Small intestine (tissue), 7 donors: ENCODE results near the gene TUBA3E. TPM values are rescaled to one million over a fixed set of nuclear protein-coding genes. Genes with fewer than 3 reads are reported as not detected.
"Not testable (repeated sequence)": the region's sequence is repeated elsewhere in the genome, so short reads cannot be mapped to it uniquely, and the experiment has no call there.

Experiments used
- DNase-seq, 2 donors: peaks; one replicate each; pipeline versions ENCODE4 v3.0.0 to v3.0.0-alpha.2; 2013
- FAIRE-seq: peaks from 2 replicates; lab custom pipeline; 2012; peaks lifted over from hg19 to GRCh38; lab: Jason Lieb, UNC
- H3K27ac ChIP-seq, 3 donors: one replicate each; pipeline ENCODE4 v1.5.1; 2013; ENCODE audit warnings: low read length in 2 of 3, mild to moderate bottlenecking in 2 of 3, control low read depth in 1 of 3, inconsistent platforms in 1 of 3, low read depth in 1 of 3, moderate library complexity in 1 of 3
- H3K27me3 ChIP-seq, 3 donors: one replicate each; pipeline ENCODE4 v1.6.1; 2013; ENCODE audit warnings: low read length in 3 of 3, inconsistent platforms in 1 of 3; ENCODE audit not compliant: control insufficient read depth in 3 of 3, insufficient read depth in 3 of 3
- H3K36me3 ChIP-seq, 3 donors: one replicate each; pipeline ENCODE4 v1.6.1; 2013; ENCODE audit warnings: low read length in 3 of 3, inconsistent platforms in 1 of 3, low read depth in 1 of 3, mild to moderate bottlenecking in 1 of 3, moderate library complexity in 1 of 3; ENCODE audit not compliant: control insufficient read depth in 3 of 3, insufficient read depth in 2 of 3
- H3K4me1 ChIP-seq, 3 donors: one replicate each; pipeline ENCODE4 v1.6.1; 2013; ENCODE audit warnings: low read length in 2 of 3, inconsistent platforms in 1 of 3, low read depth in 1 of 3, mild to moderate bottlenecking in 1 of 3, moderate library complexity in 1 of 3; ENCODE audit not compliant: control insufficient read depth in 3 of 3, insufficient read depth in 2 of 3
- H3K4me3 ChIP-seq, 3 donors: one replicate each; pipeline ENCODE4 v1.5.1; 2013; ENCODE audit warnings: low read length in 3 of 3, control low read depth in 1 of 3, inconsistent platforms in 1 of 3, low read depth in 1 of 3, mild to moderate bottlenecking in 1 of 3, moderate library complexity in 1 of 3
- H3K9me3 ChIP-seq, 2 donors: one replicate each; pipeline ENCODE4 v1.6.1; 2013; ENCODE audit warnings: low read depth in 1 of 2, low read length in 1 of 2; ENCODE audit not compliant: control insufficient read depth in 2 of 2, insufficient read depth in 1 of 2
- WGBS, 3 donors: extraction: QIAGEN DNeasy Blood & Tissue Kit; methylation state at CpG; one replicate each; pipeline ENCODE4 v1.1.7; 2013; 5-methylcytosine and 5-hydroxymethylcytosine counted together
- polyA plus RNA-seq, 4 donors: library from polyadenylated mRNA; stranded (reverse) in 3 of 4; unstranded in 1 of 4; fragments of 200-250 nt in 3 of 4; fragments of 120-200 nt in 1 of 4; gene quantifications; one replicate each; pipeline versions ENCODE4 v1.2.1 to v1.2.3, GENCODE V29; 2013
- donor health status: healthy with polysubstance abuse.
- donor health status: control.
- donor health status: control.
- donor health status: Bipolar disorder and iron deficiency.
- donor health status: healthy.

The TUBA3E gene
- polyA plus RNA-seq, 4 donors = 0.12 to 2.4 TPM; not detected in 2

DNA sequence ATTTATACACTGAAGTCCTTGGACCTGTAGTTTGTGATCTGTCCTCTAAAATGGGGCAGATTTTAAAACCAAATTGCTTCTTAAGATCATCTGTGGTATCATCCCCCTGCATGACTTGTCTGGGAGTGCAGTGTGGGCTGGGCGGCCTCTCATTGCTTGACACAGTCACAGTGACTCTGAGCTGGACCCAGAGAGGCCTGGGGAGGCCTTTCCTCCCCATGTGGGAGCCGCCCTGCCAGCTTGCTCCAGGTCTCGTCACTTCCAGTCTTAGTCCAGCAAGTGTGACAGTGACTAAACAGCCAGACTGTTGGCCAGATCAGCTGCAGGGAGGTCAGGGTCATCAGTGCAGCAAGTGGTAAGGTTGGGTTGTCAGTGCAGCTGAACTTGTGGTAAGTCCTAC is 4.9 kb upstream of the TUBA3E start:
- not testable (repeated sequence) for H3K27me3 ChIP-seq, DNase-seq, H3K27ac ChIP-seq, H3K9me3 ChIP-seq, H3K36me3 ChIP-seq, FAIRE-seq, H3K4me3 ChIP-seq, H3K4me1 ChIP-seq
- WGBS, 3 donors = 75 to 86% (median 80%) methylated on average over 3 of the region's 3 CpGs

DNA sequence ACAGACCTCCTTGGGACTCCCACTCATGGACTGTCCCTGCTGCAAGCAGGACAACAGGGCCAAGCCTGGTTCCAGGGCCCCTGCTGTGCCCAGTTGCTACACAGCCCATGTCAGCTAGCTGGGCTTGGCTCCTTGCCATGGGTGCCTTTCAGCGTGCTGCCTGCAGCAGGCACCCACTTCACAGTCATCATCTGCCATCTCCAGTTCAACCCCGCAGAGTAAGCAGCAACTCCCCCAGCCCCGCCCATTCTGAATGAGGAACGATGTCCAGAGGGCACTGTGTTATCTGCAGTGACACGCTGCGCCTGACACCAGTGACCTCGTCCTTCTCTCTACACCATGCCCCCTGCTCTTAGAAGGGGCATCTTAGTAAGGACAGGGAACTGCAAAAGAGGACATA is 4.3 kb upstream of the TUBA3E start:
- not testable (repeated sequence) for H3K27me3 ChIP-seq, H3K4me3 ChIP-seq, H3K27ac ChIP-seq, H3K4me1 ChIP-seq, FAIRE-seq, H3K9me3 ChIP-seq, H3K36me3 ChIP-seq
- 13 to 39% (median 32%) methylated on average over 3 to 5 of the region's 7 CpGs for WGBS, 3 donors
- peak; percentile 23 to 56 for DNase-seq

DNA sequence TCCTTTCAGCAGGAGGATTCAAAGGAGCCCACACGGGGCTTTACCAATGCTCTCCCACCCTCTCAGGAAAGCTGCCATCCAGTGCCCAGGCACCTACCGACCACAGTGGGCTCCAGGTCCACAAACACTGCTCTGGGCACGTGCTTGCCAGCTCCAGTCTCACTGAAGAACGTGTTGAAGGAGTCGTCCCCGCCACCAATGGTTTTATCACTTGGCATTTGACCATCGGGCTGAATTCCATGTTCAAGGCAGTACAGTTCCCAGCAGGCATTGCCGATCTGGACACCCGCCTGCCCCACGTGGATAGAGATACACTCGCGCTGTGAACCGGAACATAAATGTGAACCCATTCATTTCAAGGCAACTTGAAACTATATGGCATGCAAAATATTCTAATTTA is 2.2 kb downstream of the TUBA3E start:
- WGBS, 3 donors = 82 to 92% (median 87%) methylated on average over 7 to 12 of the region's 13 CpGs
- H3K9me3 ChIP-seq = not testable (repeated sequence)

DNA sequence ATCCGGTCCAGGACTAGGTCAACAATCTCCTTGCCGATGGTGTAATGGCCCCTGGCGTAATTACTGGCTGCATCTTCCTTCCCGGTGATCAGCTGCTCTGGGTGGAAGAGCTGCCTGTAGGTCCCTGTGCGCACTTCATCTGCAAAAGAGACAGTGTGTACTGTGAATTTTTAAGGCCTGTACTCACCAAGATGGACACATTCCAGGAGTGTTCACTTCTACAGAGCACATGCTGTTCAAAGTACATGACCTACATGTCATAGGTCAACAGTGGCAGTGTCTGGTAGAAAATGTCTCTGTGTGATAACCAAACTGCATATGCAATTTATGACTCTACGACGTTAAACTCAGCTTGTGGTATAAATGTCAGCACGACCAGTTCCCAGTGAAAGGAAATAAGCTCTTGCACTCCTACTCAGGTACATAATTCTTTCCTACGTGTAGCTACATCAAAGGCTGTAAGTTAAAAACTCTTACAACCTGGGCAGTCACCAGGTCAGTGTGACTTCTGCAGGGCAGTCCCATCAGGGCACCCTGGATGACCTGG is 3.1 kb downstream of the TUBA3E start:
- not testable (repeated sequence) for H3K9me3 ChIP-seq, H3K27me3 ChIP-seq, DNase-seq, H3K36me3 ChIP-seq, FAIRE-seq, H3K4me3 ChIP-seq, H3K4me1 ChIP-seq, H3K27ac ChIP-seq
- 76 to 79% (median 79%) methylated on average over 8 to 9 of the region's 9 CpGs for WGBS, 3 donors

More for the DNA sequence above, 2.2 kb downstream of the TUBA3E start:
- not testable (repeated sequence) for H3K4me3 ChIP-seq, H3K27me3 ChIP-seq, H3K4me1 ChIP-seq, H3K36me3 ChIP-seq, DNase-seq, FAIRE-seq, H3K27ac ChIP-seq

DNA sequence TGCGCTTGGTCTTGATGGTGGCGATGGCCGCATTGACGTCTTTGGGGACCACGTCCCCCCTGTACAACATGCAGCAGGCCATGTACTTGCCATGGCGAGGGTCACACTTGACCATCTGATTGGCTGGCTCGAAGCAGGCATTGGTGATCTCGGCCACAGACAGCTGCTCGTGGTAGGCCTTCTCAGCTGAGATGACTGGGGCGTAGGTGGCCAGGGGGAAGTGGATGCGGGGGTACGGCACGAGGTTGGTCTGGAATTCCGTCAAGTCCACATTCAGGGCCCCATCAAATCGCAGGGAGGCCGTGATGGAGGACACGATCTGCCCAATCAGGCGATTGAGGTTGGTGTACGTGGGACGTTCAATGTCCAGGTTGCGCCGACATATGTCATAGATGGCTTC is 4.4 kb downstream of the TUBA3E start:
- not testable (repeated sequence) for H3K4me3 ChIP-seq, H3K27ac ChIP-seq, FAIRE-seq, H3K4me1 ChIP-seq, DNase-seq, H3K9me3 ChIP-seq, H3K27me3 ChIP-seq
- 85 to 93% (median 88%) methylated on average over 17 to 22 of the region's 22 CpGs for WGBS, 3 donors
- H3K36me3 ChIP-seq = peaks cover 0 to 13% (median 0%) of the 10 kb centered on the region in 3 donors

DNA sequence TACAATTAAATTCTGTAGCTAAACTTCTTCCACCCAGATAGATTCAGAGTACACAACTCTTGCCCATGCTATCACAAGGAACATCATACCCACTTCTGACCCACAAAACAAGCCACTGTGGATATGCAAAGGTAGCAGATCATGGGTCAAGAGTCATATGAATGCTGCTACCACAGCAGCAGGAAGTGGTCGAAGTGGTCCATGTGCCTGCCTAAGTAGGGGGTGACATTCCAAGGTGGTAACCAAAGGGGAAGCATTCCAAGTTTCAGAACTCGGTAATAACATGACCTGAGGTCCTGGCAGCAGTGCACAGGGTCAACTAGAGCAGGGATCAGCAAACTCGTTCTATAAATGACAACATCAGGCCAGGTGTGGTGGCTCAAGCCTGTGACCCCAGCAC is 5.8 kb downstream of the TUBA3E start:
- 79 to 92% (median 82%) methylated on average over 3 of the region's 3 CpGs for WGBS, 3 donors
- not testable (repeated sequence) for H3K4me1 ChIP-seq, H3K4me3 ChIP-seq, DNase-seq, H3K27me3 ChIP-seq, H3K27ac ChIP-seq, H3K9me3 ChIP-seq, FAIRE-seq
- peaks cover 0 to 20% (median 0%) of the 10 kb centered on the region in 3 donors for H3K36me3 ChIP-seq

DNA sequence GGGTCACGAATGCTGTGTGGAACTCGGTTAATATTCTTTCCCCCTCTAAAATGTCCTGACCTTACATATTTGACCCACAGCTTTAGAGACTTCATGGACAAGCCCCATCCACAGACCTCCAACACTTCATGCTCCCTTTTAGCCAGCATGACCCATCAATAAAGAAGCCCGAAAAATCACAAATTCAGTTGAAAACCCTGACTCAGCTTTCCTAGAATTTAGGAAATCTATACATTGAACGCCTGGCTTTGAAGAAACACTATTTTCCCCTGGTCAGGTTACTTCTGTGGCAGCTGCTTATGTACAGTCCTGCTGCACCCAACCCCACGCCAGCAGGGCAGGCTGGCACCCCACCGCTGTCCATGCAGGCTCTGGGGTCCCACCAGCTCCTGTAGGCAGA is 6.9 kb downstream of the TUBA3E start:
- peaks cover 0 to 23% (median 0%) of the 10 kb centered on the region in 3 donors for H3K36me3 ChIP-seq
- FAIRE-seq, H3K4me1 ChIP-seq, H3K9me3 ChIP-seq, DNase-seq, H3K27ac ChIP-seq, H3K4me3 ChIP-seq, H3K27me3 ChIP-seq: not testable (repeated sequence)
- 91 to 95% (median 93%) methylated on average over 6 of the region's 6 CpGs for WGBS, 3 donors

DNA sequence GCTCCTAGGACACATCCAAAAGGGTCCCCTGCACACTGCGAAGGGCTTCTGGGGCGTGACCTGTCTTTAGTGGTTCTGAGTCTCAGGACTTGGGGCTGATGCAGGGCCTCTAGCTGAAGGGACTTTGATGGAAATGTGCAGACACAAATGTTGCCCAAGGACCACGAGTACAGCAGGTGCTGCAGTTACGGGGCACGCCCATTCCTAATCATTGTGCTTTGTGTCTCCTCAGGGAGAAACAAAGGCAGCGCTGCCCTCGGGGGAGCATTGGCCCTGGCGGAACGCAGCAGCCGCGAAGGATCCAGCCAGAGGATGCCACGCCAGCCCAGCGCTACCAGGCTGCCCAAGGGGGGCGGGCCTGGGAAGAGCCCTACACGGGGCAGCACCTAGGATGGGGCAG is 8.0 kb downstream of the TUBA3E start:
- DNase-seq = no peak
- Histone ChIP-seq H3K4me1 (no peaks in the 10 kb centered on the region), H3K27ac (no peak overlapping the region), H3K36me3 (peaks cover 0 to 29% (median 0%) of the 10 kb centered on the region in 3 donors), H3K9me3 (no peaks in the 10 kb centered on the region), H3K27me3 (no peaks in the 10 kb centered on the region), H3K4me3 (no peak overlapping the region)
- FAIRE-seq = no peak
- WGBS, 3 donors = 76 to 91% (median 86%) methylated on average over 15 of the region's 15 CpGs

DNA sequence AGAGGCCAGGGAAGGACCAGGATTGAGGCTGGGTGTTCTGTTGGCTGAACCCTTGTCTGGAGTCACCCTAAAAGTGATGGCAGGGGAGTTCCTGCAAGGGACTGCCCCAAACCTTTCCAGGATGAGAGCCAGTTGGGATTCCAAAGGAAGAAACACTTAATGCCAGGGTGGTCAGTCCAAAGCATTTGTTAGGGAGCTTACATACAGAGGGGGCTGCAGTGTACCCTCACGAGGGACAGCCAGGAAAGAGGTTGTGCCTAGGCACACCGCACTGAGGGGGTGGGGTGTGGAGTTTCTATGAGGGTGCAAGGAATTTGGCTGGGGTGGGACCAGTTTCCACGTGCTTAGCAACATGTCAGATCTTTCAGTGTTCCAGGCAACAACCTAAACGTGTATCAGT is 9.3 kb downstream of the TUBA3E start:
- not testable (repeated sequence) for H3K4me1 ChIP-seq, DNase-seq, H3K27ac ChIP-seq, H3K27me3 ChIP-seq, H3K9me3 ChIP-seq, FAIRE-seq, H3K4me3 ChIP-seq
- H3K36me3 ChIP-seq = peaks cover 0 to 38% (median 0%) of the 10 kb centered on the region in 3 donors
- 79 to 91% (median 83%) methylated on average over 3 to 4 of the region's 4 CpGs for WGBS, 3 donors
